GM21619 (cell line): Measurements from ENCODE around the gene FNTB.

ENCODE experiments used
- ATAC-seq: cut with Tn5 transposase; IDR thresholded peaks from one replicate; pipeline ENCODE4 v1.9.1; 2021; ENCODE audit not compliant: unreplicated experiment

FNTB gene

GRCh38 chr14:65044596-65044959, 57.9 kb downstream of the FNTB start:
- ATAC-seq, result no peak

GRCh38 chr14:65045006-65045405, 58.3 kb downstream of the FNTB start:
- ATAC-seq, result no peak

- no peak for ATAC-seq
These were observed 59.0 kb downstream of the FNTB start for GRCh38 chr14:65045709-65046108.

GRCh38 chr14:65052832-65053231, 66.1 kb downstream of the FNTB start:
- no peak for ATAC-seq

- ATAC-seq, result no peak
These were observed 66.8 kb downstream of the FNTB start for GRCh38 chr14:65053466-65053865.

- no peak for ATAC-seq
These were observed 67.9 kb downstream of the FNTB start for GRCh38 chr14:65054471-65055085.

GRCh38 chr14:65057695-65058094, 71.0 kb downstream of the FNTB start:
- ATAC-seq, result no peak

- ATAC-seq, result no peak
These were observed 75.7 kb downstream of the FNTB start for GRCh38 chr14:65062096-65063075.

- no peak for ATAC-seq
These were observed 79.0 kb downstream of the FNTB start for GRCh38 chr14:65065719-65066118.

- no peak for ATAC-seq
These were observed 83.2 kb downstream of the FNTB start for GRCh38 chr14:65069874-65070413.

GRCh38 chr14:65070471-65070976, 83.8 kb downstream of the FNTB start:
- no peak for ATAC-seq

GRCh38 chr14:65071544-65071943, 84.8 kb downstream of the FNTB start:
- ATAC-seq, result no peak

GRCh38 chr14:65072256-65072655, 85.6 kb downstream of the FNTB start:
- no peak for ATAC-seq

- ATAC-seq, result no peak
These were observed 86.2 kb downstream of the FNTB start for GRCh38 chr14:65072937-65073336.

- ATAC-seq, result no peak
These were observed 87.0 kb downstream of the FNTB start for GRCh38 chr14:65073605-65074201.

- ATAC-seq, result no peak
These were observed 87.9 kb downstream of the FNTB start for GRCh38 chr14:65074449-65075150.

- ATAC-seq, result no peak
These were observed 89.1 kb downstream of the FNTB start for GRCh38 chr14:65075628-65076325.

GRCh38 chr14:65077318-65077717, 90.6 kb downstream of the FNTB start:
- no peak for ATAC-seq

GRCh38 chr14:65079201-65079600, 92.5 kb downstream of the FNTB start:
- ATAC-seq, result no peak

GRCh38 chr14:65079768-65080167, 93.1 kb downstream of the FNTB start:
- ATAC-seq, result no peak
